LHCN-M2 (cell line): ENCODE measurements around the gene TINAG. TPM values are rescaled to one million over a fixed set of nuclear protein-coding genes. Genes with fewer than 3 reads are reported as not detected.

ENCODE experiments used
- DNase-seq: peaks from one replicate; pipeline ENCODE4 v3.0.0-alpha.2; 2012; ENCODE audit warnings: low read depth
- total RNA-seq: library from RNA; depleted of rRNA; stranded (reverse); fragments of >200 nt; gene quantifications from 2 replicates; pipeline ENCODE4 v1.2.3, GENCODE V29; 2014; rRNA removed

TINAG gene
- total RNA-seq, 1 experiment from 2014 or later, result 0.29 TPM

GRCh38 chr6:54426995-54427394, 118.8 kb downstream of the TINAG start:
- no peak for DNase-seq

DNA sequence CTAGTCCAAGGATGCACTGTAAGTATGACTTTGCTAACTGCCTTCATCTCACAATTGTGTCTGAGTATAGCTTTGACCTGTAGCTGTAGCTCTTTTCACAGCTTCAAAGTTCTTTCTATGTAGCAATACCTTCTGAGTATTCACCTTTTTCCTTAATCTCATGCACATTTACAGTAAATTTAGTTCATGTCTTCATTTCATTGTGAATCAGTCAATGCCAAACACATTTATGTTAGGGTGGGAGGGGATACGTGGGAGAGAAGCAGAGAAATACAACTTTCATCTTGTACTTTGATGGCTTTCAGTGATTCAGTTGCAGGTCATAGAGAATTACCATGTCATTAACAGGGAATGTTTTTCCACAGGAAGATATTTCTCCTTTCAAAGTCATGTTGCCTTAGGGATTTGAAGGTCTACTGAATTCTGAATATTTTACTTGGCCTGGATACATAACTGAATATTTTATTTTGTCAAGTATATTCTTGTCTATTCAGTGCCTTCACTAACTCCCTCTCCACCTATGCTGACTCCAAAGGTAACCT, 119.2 kb downstream of the TINAG start:
- DNase-seq, result no peak

DNA sequence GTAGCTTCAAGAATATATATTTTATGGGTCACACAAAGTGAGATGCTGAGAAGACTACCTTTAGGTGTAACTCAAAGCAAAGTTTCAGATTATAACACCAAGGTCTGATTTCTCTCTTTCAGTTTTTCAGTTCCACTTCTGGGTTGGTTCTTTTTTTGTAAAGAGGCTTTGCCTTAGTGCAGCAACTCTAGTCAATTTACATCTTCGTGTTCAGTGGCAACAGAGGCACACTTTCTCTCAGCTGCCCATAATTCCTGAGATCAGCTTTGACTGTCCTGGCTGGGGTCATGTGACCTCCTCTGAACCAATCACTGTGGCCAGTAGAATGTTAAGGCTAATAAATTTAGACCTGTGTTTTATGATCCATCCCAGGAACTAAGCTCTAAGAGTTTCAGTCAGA, 120.2 kb downstream of the TINAG start:
- no peak for DNase-seq

GRCh38 chr6:54431466-54431865, 123.2 kb downstream of the TINAG start:
- DNase-seq, result no peak

Other genes with a start within 250 kb of the TINAG start
- gene MLIP, start 197.0 kb upstream of the TINAG start, total RNA-seq, result 1.8 and 4.3 TPM in 2 replicates